Measurements from ENCODE around the gene JMJD7.

JMJD7 gene

GRCh38 chr15:41806291-41807181, 21.4 kb upstream of the JMJD7 start:
- peak; percentile 96 for DNase-seq (ENCODE audit: low read depth)

GRCh38 chr15:41809121-41809520, 18.8 kb upstream of the JMJD7 start:
- no peak for DNase-seq (ENCODE audit: low read depth)
- no peak overlapping the region for H3K4me3 ChIP-seq (ENCODE audit: low read length)
- no peak for TF ChIP-seq CTCF (IDR thresholded peaks at IDR 0.05; ENCODE audit: insufficient read depth, low read depth, low read length, missing control alignments)

More at GRCh38 chr15:41806291-41807181, 21.4 kb upstream of the JMJD7 start:
- peak; percentile 49 for TF ChIP-seq CTCF (IDR thresholded peaks at IDR 0.05; ENCODE audit: insufficient read depth, low read depth, low read length, missing control alignments)
- H3K4me3 ChIP-seq (ENCODE audit: low read length) = no peak overlapping the region

GRCh38 chr15:41809526-41810220, 18.2 kb upstream of the JMJD7 start:
- no peak overlapping the region for H3K4me3 ChIP-seq (ENCODE audit: low read length)
- TF ChIP-seq CTCF (IDR thresholded peaks at IDR 0.05; ENCODE audit: insufficient read depth, low read depth, low read length, missing control alignments) = no peak

GRCh38 chr15:41810651-41811431, 17.1 kb upstream of the JMJD7 start:
- TF ChIP-seq CTCF (IDR thresholded peaks at IDR 0.05; ENCODE audit: insufficient read depth, low read depth, low read length, missing control alignments) = peak; percentile 5
- no peak for DNase-seq (ENCODE audit: low read depth)
- H3K4me3 ChIP-seq (ENCODE audit: low read length) = no peak overlapping the region

More at GRCh38 chr15:41809526-41810220, 18.2 kb upstream of the JMJD7 start:
- no peak for DNase-seq (ENCODE audit: low read depth)

- H3K4me3 ChIP-seq (ENCODE audit: low read length) = no peak overlapping the region
- peak; percentile 89 for TF ChIP-seq CTCF (IDR thresholded peaks at IDR 0.05; ENCODE audit: insufficient read depth, low read depth, low read length, missing control alignments)
- peak; percentile 83 for DNase-seq (ENCODE audit: low read depth)
These were observed 16.3 kb upstream of the JMJD7 start for GRCh38 chr15:41811432-41812195.

- H3K4me3 ChIP-seq (ENCODE audit: low read length) = no peak overlapping the region
- no peak for TF ChIP-seq CTCF (IDR thresholded peaks at IDR 0.05; ENCODE audit: insufficient read depth, low read depth, low read length, missing control alignments)
- DNase-seq (ENCODE audit: low read depth) = no peak
These were observed 15.0 kb upstream of the JMJD7 start for GRCh38 chr15:41812820-41813375.

Data from epithelial cell of esophagus (primary cell).